Left hindlimb (tissue), 1 donor: ENCODE measurements around the gene EPAS1.

Experiments
- DNase-seq: peaks from one replicate; pipeline ENCODE4 v3.0.0-alpha.2; 2018

EPAS1 gene

DNA sequence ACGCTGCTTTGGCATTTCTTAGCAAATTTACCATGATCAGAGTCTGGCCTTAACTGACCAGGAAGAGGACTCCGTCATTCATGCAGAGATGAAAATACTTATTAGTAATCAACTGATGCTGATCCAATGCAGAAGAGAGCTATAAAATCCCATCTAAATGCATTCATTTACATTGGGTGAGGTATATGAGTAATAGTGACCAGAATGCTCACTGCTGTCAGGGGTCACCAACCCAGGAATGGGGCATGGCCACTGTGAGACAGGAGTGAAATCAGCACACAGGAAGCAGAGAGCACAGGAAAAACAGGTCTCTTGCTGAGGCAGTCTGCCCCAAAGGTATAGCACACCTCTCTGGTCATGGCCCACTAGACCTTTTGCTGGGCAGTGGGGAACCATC lies 114.0 kb downstream of the EPAS1 start:
- DNase-seq: no peak

DNA sequence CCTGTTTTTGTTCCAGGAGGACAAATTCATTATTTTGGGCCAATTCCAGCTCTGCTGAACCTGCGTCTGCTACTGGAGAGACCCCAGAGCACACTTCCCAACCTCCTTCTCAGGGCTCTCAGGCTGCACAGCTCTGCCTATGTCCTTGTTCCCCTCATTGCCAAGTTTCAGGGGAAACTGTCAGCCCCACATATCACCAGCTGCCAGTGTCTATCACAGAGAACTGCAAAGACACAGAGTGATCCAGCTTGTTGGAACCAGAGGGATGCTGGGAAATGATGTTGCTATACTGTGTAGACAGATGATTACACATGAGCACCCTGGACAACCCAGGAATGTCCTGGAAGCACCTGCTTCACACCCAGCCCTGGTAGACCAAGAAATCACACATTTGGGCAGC lies 114.8 kb downstream of the EPAS1 start:
- DNase-seq: no peak

DNA sequence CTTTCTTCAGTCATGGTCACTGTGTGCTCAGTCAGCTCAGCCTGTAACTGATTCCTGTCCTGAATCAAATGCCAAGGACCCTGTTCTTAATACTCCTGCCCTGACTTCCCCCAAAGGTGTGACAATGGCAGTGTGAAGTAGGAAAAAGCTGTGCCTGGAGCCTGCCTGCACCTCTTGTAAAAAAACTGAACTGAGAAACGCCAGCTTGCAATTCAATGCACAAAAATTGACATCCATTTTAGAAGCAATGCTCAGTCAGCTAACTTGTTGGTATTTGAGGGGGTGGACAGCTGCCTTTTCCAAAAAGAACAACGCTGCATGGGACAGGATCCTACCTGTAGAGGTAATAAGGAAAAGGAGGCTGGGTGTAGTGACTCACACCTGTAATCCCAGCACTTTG lies 115.9 kb downstream of the EPAS1 start:
- no peak for DNase-seq

DNA sequence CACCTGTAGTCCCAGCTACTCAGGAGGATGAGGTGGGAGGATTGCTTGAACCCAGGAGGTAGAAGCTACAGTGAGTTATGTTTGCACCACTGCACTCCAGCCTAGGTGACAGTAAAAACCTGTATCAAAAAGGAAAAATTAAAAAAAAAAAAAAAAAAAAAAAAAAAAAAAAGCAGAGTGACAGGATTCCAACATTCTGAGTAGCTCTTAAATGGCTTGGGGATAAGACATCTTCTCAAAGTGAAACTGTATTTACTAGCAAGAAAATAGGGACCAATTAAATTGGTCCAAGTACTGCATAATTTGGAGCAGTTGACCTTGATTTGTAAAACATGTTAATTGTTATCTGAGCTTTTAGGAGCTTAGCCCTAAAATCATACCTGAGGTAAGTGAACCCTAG lies 116.4 kb downstream of the EPAS1 start:
- DNase-seq: no peak

DNA sequence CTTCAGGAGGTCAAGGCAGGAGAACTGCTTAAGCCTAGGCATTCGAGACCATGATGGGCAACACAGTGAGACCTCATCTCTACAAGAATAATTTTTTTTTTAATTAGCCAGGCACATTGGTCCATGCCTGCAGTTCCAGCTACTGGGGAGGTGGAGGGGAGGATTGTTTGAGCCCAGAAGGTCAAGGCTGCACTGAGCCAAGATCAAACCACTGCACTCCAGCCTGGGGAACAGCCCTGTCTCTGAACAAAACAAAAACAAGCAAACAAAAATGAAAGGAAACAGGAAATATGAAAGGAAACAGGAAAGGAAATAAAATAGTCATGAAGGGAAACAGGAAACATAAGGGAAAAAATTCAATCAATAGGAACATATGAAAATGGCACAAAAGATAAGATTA lies 117.5 kb downstream of the EPAS1 start:
- DNase-seq: no peak

DNA sequence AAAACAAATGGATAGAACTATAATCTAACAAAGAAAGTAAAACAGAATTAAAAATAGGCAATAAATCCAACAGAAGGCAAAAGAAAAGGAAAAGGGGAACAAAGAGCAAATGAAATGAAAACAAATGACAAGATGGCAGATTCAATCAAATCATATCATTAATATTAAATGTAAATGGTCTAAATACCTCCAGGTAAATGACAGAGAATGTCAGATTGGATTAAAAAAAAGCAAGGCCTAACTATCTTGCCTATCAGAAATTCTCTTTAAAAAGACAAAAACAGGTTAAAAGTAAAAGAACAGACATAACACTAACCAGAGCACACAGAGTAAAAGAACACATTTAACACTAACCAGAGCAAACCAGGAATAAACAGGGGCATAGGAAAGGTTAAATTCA lies 119.1 kb downstream of the EPAS1 start:
- no peak for DNase-seq

DNA sequence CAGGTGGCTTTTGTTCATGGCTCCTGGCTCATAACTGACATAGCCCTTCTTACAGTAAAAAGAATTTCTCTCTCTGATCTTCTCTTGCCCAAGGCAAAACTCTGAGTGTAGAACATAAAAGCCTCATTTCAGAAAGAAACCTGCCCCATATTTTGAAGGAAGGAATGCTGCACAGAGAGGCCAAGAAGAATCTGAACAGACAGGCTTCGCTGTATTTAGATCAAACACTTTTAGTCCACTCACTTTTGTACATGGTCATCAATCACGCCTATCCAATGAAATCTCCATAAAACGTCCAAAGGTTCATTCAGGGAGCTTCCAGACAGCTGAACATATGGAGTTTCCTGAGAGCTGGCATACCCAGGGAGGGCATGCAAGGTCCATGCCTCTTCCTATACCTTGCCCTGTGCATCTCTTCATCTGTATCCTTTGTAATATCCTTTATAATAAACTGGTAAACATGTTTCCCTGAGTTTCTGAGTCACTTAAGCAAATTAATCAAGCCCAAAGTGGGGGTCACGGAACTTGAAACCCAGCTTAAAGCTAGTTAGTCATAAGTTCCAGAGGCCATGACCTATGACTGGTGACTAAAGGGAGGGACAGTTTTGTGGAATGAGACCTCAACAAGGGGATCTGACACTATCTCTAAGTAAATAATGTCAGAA lies 119.7 kb downstream of the EPAS1 start:
- no peak for DNase-seq

DNA sequence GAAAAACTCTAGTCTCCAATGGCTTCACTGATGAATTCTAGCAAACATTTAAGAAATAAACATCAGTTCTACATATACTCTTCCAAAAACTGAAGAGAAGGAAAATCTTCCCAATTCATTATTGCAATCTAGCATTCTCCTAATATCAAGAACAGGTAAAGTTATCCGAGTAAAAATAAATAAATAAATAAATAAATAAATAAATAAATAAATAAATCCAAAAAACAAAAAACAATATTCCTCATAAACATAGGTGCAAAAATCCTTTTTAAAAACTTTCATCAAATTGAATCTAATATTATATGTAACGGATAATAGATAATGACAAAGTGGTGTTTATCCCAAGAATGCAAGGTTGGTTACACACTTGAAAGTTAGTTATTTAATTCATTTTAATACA lies 123.7 kb downstream of the EPAS1 start:
- DNase-seq: no peak

DNA sequence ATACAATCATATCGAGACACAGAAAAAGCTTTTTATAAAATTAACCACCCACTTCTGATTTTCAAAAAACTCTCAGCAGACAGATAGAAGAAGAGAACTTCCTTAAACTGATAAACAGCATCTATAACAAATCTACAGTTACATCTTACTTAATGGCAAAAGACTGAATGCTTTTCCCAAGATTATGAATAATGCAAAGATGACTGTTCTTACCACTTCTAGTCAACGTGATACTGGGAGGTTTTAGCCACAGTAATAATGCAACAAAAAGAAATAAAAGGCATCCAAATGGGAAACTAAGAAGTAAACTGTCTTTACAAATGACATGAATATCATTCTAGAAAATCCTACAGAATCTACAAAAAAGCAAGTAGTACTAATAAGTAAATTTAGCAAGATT lies 124.2 kb downstream of the EPAS1 start:
- DNase-seq: no peak

DNA sequence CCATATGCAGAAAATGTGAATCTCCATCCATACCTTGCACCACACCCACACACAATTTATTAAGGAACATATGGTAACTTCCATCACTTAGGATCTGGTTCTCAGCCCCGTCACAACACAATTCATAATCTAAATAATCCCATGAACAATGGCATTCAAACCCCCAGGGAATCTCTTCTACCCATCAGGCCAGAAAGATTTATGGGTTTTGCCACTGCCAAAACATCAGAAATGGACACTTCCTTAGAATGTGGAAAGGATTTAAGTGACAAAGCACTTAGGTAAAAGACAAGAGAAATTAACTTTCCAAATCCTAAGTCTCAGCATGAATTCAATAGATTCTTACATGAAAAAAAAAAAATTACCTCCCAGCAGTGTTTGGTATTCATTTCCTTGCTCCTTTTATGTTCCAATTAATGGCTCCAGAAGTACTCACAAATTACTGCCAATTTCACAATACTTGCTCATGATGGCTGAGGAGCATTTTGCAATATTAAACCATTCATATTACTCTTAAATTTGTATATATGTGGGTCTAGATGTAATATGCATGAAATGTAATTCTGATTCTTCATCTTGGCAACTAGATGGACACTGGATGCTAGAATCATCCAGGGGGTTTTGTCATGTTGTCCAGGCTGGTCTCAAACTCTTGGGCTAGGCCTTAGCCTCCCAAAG lies 125.6 kb downstream of the EPAS1 start:
- DNase-seq: no peak

DNA sequence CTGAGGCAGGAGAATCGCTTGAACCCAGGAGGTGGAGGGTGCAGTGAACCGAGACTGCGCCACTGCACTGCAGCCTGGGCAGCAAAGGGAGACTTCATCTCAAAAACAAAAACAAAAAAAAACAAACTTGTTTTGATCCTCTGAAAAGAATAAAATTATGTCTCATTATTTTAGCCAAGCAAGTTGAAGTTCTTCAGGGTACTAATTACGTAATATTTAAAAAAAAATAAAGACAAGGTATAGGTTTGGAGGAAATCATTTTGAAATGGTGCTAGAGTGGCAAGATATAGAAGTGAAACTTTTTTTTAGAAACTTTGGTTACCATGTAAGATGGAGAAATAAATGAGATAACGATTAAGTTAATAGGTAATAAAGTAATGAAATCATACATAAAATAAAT lies 127.7 kb downstream of the EPAS1 start:
- no peak for DNase-seq

DNA sequence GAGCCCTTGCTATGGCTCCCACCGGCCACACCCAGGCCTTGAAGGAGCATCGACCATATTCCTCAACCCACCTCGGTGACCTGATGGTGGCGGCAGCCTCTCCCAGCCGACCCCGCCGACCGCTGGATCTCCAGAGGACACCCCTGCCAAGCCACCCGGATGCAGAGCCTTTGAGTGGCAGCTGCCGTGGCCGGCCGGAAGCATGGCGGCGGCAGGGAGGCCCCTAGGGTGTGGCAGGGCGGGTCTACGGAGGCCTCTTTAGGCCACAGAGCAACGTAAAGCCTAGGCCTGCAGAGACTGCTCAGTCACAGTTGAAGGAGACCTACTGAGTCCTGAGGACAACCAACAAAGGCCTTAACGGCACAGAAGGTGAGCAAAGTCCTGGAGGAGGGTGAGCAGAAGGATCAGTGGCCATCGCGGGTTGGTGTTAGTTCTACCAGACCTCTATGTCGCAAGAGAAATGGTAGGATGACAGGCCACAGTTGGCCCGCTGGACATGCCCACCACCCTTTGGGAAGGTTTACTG lies 131.8 kb downstream of the EPAS1 start:
- no peak for DNase-seq

DNA sequence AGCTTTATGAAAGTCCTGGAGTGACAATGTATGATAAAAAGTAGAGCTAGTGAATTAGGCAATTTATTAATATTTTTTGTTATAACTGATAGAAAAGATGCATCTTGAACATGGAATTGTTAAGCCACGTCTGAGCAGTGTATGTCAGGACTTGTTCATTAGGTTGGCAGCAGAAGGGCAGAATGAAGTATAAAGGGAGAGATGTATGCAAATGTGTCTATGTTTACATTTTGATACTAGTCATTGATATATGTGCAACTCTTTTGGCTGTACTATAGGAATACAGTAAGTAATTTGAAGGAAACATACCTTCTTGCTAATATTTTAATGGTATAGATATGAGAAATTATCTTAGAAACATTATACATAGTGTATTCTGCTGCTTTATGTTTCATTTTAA lies 133.2 kb downstream of the EPAS1 start:
- no peak for DNase-seq

DNA sequence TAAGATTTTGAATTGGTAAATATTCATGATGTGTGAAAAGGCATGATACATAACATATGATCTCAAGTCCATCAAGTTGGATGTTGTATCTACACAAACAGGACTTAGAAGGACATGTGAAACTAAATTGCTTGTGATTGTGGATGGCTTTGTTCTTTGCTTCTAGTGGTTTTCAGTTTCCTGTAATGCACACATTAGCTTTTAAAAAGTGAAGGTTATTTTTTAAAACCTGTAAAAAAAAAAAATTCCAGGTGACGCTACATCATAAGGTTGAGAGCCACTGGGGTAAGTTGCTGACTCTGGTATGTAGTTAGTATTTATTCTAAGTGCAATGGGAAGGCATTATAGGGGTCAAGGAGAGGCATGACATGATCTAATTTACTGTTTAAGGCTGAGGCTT lies 133.8 kb downstream of the EPAS1 start:
- DNase-seq: no peak

DNA sequence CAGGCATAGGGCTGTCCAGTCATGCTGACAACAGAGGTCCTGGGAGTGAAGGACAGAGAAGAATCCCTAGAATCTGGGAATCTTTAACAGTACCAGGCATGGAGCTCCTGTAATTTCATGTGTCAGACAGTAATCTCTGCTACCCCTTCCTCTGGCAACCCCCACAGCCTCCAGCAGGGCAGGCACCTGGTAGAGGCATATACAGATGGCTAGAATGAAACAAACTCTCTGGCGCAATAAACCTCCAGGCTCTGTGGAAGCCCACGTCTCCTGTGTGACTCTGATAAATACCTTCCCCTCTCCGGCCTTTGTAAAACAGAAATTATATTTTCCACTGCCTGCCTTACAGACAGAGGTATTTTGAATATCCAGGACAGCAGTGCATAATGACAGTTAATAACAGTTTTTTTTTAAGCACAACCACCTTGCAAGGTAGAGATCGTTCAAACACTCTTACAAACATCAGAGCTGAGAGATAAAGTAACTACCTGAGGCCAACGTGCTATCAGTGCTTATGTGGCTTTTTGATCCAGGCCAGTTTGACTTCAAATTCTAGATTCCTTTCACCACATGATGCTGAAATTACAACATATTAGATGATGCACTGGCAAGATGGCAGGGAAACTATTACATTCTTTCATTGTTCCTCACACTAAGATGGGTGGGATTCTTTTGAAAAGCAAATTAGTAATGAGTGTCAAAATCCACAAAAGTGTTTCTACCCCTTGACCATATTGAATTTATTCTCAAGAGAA lies 134.5 kb downstream of the EPAS1 start:
- DNase-seq: no peak

DNA sequence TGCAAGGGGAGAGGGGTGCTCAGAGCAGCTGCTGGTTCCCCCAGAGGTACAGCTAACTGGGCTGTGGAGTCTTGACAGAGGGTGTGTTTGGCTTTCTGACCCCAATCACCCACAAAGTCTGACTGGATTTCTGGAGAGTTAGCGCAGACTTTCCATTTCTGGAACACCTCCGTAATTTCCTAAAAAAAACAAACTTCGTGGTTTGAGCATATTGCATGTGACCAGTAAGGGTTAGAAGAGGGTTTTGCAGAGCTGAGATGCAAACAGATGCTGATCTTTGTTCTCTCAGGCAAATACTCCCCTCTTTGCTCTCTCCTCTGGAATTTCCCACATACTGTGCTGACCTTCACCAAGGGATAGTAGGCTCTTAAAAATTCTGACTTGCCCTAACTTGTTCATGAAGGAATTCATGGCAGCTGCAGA lies 137.7 kb downstream of the EPAS1 start:
- DNase-seq: no peak

DNA sequence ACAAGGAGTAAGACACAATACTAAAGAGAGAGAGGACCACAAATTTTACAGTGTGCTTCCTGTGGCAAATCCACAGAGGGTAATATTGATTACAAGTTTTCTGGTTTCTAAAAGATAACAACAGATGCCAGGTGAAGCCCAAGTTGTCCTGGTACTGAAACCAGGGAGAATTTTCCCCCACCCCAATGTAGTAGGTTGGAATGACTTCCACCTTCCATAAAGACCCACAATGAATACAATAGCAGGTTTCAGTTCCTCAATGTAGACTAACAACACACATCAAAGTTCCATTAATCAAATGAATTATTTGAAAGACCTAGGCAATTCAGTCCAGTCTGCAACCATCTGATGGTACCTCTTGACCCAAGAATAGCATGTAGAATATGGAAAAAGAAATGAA lies 138.1 kb downstream of the EPAS1 start:
- no peak for DNase-seq

DNA sequence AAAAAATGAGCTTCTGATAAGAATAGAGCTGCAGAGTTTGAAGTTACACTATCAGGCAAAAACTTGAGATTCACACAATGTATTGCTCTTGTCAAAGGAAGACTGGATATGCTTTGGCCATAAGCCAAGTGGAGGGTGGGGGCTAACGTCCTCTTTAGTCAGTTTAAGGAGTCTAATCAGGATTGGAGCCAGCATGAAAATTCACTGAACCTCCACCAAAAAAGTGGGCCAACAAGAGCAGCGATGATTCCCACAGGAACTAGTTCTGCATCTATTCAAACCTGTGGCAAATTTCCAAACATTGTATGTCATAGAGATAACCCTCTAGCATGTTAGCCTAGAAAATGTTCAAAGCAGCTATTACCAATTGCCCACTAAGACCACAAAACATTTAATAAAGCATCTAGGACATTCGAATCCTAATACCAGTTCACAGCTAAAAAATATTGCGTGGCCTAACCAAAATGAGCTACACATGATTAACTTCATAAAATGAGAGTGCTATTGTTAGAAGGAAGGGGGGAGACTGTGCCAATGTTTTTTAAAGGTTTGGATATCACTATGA lies 138.7 kb downstream of the EPAS1 start:
- no peak for DNase-seq
